Neutrophil (primary cell): ENCODE results near the gene PHKB.

ENCODE experiments used
- H3K27ac ChIP-seq: fragments of 200-600 bp; sonication (generic); 2 replicates; pipeline ENCODE4 v1.5.1; 2016; ENCODE audit warnings: mild to moderate bottlenecking, moderate library complexity
- H3K27me3 ChIP-seq: fragments of 200-600 bp; sonication (generic); 2 replicates; pipeline ENCODE4 v1.6.0; 2016; ENCODE audit warnings: mild to moderate bottlenecking
- H3K36me3 ChIP-seq: fragments of 200-600 bp; sonication (generic); 2 replicates; pipeline ENCODE4 v1.5.1; 2017
- H3K4me1 ChIP-seq, 2 experiments: fragments of 200-600 bp in 1 of 2; sonication (generic) in 1 of 2; 1 replicate in 1 of 2; 2 replicates in 1 of 2; pipeline versions ENCODE4 v1.5.1 to v1.6.1; 2013 to 2016; ENCODE audit warnings: low read depth in 1 of 2, low read length in 1 of 2, mild to moderate bottlenecking in 1 of 2, moderate library complexity in 1 of 2; ENCODE audit not compliant: control insufficient read depth in 1 of 2, insufficient read depth in 1 of 2
- H3K4me3 ChIP-seq, 2 experiments: fragments of 200-600 bp in 1 of 2; sonication (generic) in 1 of 2; 1 replicate in 1 of 2; 2 replicates in 1 of 2; pipeline ENCODE4 v1.5.1; 2013 to 2016; ENCODE audit warnings: low read depth in 1 of 2, low read length in 1 of 2, mild to moderate bottlenecking in 1 of 2, moderate library complexity in 1 of 2
- H3K9me3 ChIP-seq: fragments of 200-600 bp; sonication (generic); 2 replicates; pipeline ENCODE4 v1.5.1; 2016
- CTCF ChIP-seq: fragments of 200-600 bp; sonication (generic); IDR thresholded peaks from 2 replicates; pipeline ENCODE4 v1.5.1; 2016; ENCODE audit warnings: antibody characterized with exemption

Gene PHKB

GRCh38 chr16:47492036-47492427, 30.9 kb downstream of the PHKB start:
- TF ChIP-seq CTCF = no peak
- H3K4me1 ChIP-seq = peaks cover 14 to 16% of the 10 kb centered on the region in 2 experiments
- peak overlapping the region; percentile 68 for H3K27ac ChIP-seq
- H3K36me3 ChIP-seq = no peaks in the 10 kb centered on the region
- H3K27me3 ChIP-seq = no peaks in the 10 kb centered on the region
- H3K4me3 ChIP-seq = no peak overlapping the region
- peaks cover 16% of the 10 kb centered on the region for H3K9me3 ChIP-seq

- Histone ChIP-seq H3K4me3 (peak overlapping the region; percentile 25 to 41), H3K9me3 (peaks cover 16% of the 10 kb centered on the region), H3K27ac (peak overlapping the region; percentile 68), H3K4me1 (peaks cover 14 to 16% of the 10 kb centered on the region in 2 experiments), H3K27me3 (no peaks in the 10 kb centered on the region), H3K36me3 (peaks cover 4% of the 10 kb centered on the region)
- no peak for TF ChIP-seq CTCF
Measured at GRCh38 chr16:47492428-47493377, 31.6 kb downstream of the PHKB start.

GRCh38 chr16:47493381-47494337, 32.5 kb downstream of the PHKB start:
- TF ChIP-seq CTCF = no peak
- Histone ChIP-seq H3K27ac (peak overlapping the region; percentile 68), H3K36me3 (peaks cover 13% of the 10 kb centered on the region)

GRCh38 chr16:47499080-47499699, 38.1 kb downstream of the PHKB start:
- TF ChIP-seq CTCF = no peak
- H3K36me3 ChIP-seq = peaks cover 69% of the 10 kb centered on the region
- no peaks in the 10 kb centered on the region for H3K27me3 ChIP-seq
- no peak overlapping the region for H3K4me3 ChIP-seq
- no peaks in the 10 kb centered on the region for H3K9me3 ChIP-seq
- no peak overlapping the region for H3K27ac ChIP-seq
- H3K4me1 ChIP-seq = no peaks in the 10 kb centered on the region

More at GRCh38 chr16:47493381-47494337, 32.5 kb downstream of the PHKB start:
- no peaks in the 10 kb centered on the region for H3K27me3 ChIP-seq
- H3K4me3 ChIP-seq = peak overlapping the region; percentile 25 to 41
- peaks cover 14 to 16% of the 10 kb centered on the region in 2 experiments for H3K4me1 ChIP-seq
- peaks cover 16% of the 10 kb centered on the region for H3K9me3 ChIP-seq

- Histone ChIP-seq H3K27me3 (no peaks in the 10 kb centered on the region), H3K36me3 (peaks cover 74% of the 10 kb centered on the region), H3K4me1 (no peaks in the 10 kb centered on the region), H3K4me3 (no peak overlapping the region), H3K27ac (no peak overlapping the region), H3K9me3 (no peaks in the 10 kb centered on the region)
- no peak for TF ChIP-seq CTCF
Measured at GRCh38 chr16:47499700-47500264, 38.7 kb downstream of the PHKB start.
